Activated gamma-delta T cell treated with anti-CD3 and anti-CD28 coated beads, Interleukin-2, amount 50 U/mL, for 16 hours (primary cell): ENCODE measurements around the gene SYN1.

Experiments
- DNase-seq: peaks from one replicate; pipeline ENCODE4 v3.0.0-alpha.2; 2020; ENCODE audit warnings: low read depth

Gene SYN1

DNA sequence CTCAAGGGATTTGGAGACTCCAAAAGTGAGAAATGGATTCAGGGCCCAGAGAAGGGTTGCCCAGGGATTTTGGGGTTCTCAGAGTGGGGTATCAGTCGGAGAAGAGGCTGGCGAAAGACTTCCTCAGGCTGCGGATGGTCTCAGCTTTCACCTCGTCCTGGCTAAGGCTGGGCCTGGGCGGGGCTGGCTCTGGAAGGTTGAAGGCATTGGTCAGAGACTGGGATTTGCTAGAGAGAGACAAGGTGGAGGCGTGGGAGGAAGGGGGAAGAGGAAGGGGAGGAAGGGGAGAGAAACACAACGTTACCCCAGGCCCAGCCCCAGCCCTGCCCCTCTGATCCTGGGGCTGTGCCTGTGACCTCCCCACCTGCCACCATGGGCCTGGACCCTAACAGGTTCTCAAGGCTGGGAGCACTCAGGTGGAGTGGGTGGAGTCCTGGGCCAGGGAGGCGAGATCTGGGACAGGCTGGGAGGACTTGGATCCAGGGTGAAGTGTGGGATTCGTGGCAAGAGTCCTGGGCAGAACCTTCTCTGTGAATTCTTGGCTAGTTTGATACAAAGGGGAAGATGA, 46.8 kb downstream of the SYN1 start:
- no peak for DNase-seq

- DNase-seq = no peak
Observed at GRCh38 chrX:47571896-47572295, 47.8 kb downstream of the SYN1 start.

DNA sequence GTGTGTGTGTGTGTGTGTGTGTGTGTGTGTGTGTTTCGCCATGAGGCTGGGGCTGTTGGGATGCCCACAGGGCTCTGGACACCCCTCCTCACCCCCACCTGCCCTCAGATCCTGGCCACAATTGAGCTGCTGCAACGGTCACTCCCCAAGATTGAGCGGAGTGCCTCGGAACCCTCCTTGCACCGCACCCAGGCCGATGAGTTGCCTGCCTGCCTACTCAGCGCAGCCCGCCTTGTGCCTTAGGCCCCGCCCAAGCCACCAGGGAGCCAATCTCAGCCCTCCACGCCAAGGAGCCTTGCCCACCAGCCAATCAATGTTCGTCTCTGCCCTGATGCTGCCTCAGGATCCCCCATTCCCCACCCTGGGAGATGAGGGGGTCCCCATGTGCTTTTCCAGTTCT, 48.4 kb downstream of the SYN1 start:
- DNase-seq = no peak

GRCh38 chrX:47570794-47571193, 48.9 kb downstream of the SYN1 start:
- no peak for DNase-seq

- DNase-seq = no peak
Observed at GRCh38 chrX:47568656-47569295, 50.9 kb downstream of the SYN1 start.

DNA sequence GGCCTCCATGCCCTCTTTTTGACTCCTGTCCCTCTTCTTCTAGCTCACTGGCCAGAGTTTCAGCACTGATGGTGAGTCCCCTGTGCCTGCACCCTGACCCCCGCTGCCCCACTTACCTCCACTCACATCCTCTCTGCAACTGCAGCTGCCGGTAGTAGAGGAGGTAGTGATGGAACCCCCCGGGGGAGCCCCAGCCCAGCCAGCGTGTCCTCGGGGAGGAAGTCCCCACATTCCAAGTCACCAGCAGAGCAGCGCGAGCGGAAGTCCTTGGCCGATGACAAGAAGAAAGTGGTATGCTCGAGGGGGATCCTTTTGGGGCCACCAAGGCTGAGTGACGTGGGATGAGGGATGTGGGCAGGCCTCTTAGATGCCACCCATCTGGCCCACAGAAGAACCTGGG, 52.8 kb downstream of the SYN1 start:
- DNase-seq = no peak

DNA sequence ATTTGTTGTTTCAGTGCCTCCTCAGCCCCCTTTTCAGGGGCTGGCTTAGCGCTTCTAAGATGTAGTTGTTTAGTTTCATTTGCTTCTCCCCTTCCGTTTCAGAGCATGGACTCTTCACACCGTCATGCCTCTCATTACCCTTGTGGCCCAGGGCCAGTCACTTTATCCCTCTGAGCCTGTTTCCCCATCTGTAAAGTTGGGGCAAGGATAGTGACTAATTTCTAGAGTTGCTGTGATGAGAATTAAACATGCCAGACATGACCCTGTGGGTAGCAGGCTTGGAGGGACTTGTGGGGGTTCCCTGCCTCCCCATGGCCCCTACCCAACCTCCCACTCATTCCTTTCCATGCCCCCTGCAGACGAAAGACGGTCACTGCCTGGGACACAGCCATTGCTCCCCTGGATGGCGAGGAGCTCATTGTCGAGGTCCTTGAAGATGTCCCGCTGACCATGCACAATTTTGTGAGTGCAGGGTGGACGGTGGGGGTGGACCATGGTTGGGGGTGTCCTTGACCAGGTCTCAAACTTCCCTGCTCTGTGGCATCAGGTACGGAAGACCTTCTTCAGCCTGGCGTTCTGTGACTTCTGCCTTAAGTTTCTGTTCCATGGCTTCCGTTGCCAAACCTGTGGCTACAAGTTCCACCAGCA, 55.1 kb downstream of the SYN1 start:
- no peak for DNase-seq

GRCh38 chrX:47563801-47564315, 55.8 kb downstream of the SYN1 start:
- no peak for DNase-seq

- DNase-seq = no peak
Observed at GRCh38 chrX:47562615-47563243, 56.9 kb downstream of the SYN1 start.

DNA sequence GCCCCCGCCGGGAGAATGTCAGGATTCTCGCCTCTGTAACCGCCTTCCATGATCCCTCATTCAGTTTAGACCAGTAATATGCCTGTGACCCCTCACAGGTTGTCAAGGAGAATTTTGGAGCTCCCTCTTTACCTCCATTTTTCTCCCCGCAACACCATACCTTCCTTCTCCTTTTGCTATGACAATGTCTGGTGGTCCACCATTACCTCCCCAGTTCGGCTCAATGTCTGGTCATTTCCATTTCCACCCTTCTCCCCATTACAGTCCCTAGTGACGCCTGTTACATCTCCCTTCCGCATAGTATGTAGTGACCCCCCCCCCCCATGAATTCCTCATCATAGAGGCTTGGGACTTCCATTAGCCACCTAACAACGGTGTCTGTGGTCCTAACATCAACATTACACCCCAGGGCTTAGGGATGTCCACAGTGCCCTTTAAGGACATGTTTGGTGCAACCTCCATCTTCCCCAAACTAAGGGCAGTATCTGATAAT, 58.0 kb downstream of the SYN1 start:
- DNase-seq = no peak

- peak; percentile 92 for DNase-seq
Observed at GRCh38 chrX:47560934-47561658, 58.6 kb downstream of the SYN1 start, which contains the start of gene ARAF. Gene ARAF (plus strand): TSS chrX:47561205. CDS start chrX:47562968, 1,763 bp downstream.

DNA sequence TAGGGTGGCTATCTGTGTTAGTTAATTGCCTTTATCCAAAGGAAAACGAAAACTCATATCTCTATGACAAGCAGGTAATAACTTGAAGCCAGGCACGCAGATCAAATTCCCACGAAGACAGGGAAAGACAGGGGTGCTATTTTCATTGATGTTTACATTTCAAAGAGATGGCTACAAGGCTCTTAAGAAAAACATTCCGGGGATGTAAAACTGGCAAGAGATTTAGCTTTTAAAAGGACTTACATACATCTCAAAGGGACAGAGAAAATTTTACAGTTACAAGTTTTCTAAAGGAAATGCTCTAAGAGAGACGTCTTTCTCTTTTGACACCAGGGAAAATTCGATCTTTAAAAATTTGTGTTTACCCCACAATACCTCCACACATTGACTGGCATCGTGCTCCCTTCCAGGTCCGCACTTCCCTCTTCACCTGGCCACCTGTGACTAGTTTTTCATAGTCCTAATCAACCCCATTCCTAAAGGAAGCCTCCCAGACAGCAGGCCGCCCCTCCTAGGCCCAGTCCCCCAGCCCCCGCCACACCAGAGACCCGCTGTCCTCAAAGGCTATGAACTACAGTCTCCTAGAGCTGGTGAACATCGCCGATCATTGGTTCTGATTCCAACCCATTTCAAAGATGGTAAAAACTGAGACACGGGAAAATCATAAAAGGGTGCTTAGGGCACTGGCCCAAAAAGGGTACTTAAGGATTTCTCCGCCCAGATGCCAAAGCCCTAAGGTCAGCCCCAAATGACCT, 59.3 kb downstream of the SYN1 start:
- DNase-seq = no peak

GRCh38 chrX:47558436-47558835, 61.2 kb downstream of the SYN1 start:
- DNase-seq = no peak

DNA sequence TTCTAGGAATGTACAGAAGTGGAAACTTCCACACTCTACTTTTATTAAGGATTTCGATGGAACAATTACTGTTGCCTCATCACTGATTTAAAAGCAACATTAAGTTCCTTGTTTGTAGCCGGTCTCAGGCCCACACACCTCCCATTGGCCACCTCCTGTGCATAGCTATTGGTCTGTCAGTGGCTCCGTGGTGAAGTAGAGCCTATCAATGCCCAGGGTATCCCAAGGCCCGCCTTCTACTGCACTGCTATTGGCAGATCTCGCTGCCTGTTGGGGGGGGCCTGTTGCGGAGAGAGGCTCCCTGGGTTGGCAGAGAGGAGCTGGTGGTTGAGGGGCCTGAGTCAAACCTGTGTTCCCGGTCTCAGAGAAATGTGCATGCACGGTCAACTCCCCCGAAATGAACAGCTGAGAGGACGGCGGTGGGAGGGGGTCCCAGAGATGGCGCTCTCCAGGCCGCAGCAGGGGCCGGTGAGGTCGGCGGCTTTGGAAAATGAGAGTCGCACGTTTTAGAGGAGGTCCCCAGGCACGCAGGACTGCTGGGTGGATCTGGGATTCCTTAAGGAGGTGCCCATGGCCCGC, 63.5 kb downstream of the SYN1 start:
- DNase-seq = peak; percentile 75

GRCh38 chrX:47543496-47543895, 76.2 kb downstream of the SYN1 start:
- DNase-seq = no peak

DNA sequence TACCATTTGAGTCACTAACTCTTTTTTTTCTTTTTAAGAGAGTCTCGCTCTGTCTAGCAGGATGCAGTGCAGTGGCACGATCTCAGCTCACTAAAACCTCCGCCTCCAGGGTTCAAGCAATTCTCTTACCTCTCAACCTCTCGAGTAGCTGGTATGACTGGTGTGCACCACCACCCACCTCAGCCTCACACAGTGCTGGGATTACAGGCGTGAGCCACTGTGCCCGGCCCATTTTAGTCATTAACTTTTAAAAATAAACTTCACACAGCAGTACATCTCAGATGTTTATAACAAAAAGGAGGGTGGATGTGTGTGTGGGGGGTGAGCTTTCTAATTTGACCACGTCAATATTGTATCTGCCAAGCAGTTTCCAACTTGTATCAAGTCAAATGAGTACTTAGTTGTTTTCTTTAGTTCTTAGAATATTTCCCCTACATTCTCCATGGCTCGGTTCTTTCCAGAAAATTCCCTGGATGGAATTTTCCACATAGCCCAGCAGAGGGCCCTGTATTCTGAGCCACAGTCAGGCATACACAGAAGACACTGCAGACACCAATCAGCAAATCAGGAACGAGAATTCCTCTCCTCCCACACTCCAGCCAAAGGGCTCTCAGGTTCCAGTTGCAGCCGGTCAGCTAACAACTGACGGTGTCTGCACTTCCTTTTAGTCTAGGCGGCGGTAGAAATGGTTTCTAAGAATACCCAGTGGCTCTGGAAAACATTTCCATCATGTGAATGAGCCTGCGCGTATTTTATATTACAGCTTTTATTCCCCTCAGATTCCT, 78.7 kb downstream of the SYN1 start:
- no peak for DNase-seq

DNA sequence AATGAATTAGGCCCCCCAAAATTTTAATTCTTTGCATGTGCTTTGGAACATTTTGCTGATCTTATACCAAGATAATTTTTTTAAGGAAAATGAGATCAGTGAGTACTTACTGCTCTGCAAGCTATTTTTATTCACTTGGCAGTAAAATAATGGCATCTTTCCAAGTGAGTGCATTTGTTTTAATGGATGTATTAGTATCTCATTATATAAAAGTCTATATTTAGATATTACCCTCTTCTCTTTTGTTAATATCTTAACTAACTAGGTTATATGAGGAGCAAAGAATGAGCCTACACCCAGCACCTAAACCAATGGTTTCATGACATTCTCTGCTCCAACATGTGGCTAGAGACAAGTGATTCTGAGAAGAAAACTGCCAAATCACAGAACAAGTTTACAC, 79.8 kb downstream of the SYN1 start:
- no peak for DNase-seq

DNA sequence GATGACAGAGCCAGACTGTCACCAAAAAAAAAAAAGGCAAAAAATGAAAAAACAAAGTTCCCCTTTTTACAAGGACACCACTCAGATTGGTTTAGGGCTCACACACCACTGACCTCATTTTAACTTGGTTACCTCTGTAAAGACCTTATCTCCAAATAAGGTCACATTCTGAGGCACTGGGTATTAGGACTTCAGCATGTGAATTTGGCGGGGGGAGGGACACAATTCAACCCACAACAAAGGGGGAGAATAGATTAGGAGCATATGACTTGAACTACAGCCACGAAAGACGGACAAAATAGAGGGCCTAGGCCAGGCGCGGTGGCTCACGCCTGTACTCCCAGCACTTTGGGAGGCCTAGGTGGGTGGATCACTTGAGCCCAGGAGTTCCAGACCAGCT, 89.6 kb downstream of the SYN1 start:
- no peak for DNase-seq

DNA sequence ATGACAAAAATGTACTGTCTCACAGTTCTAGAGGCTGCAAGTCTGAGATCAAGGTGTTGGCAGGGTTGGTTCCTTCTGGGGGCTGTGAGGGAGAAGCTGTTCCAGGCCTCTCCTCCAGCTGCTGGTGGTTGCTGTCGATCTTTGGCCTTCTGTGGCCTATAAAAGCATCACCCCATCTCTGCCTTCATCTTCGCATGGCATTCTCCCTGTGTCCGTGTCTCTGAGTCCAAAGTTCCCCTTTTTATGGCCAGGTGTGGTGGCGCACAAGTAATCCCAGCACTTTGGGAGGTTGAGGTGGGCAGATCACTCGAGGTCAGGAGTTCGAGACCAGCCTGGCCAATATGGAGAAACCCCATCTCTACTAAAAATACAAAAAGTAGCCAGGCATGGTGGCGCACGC, 90.1 kb downstream of the SYN1 start:
- DNase-seq = no peak

- DNase-seq = no peak
Observed at GRCh38 chrX:47523713-47524166, 95.9 kb downstream of the SYN1 start.
